DND-41 (cell line): Measurements from ENCODE around the gene COPA.

ENCODE experiments used
- ATAC-seq: fragments of 200-7000 bp; cut with Tn5 transposase; 3 replicates; pipeline ENCODE4 v1.9.1; 2021; ENCODE audit warnings: low read depth; ENCODE audit not compliant: insufficient read depth
- DNase-seq: peaks from one replicate; pipeline ENCODE4 v3.0.0-alpha.2; 2020
- H2AFZ ChIP-seq: 2 replicates; pipeline ENCODE4 v1.6.0; 2012; ENCODE audit warnings: low read depth, low read length
- H3K27ac ChIP-seq: 2 replicates; pipeline ENCODE4 v1.5.1; 2012; ENCODE audit warnings: low read length, inconsistent platforms
- H3K27me3 ChIP-seq: fragments of 200-600 bp; sonication (generic); 2 replicates; pipeline ENCODE4 v1.6.0; 2012; ENCODE audit warnings: low read length, mild to moderate bottlenecking, inconsistent platforms; ENCODE audit not compliant: insufficient read depth, poor library complexity
- H3K36me3 ChIP-seq: 2 replicates; pipeline ENCODE4 v1.5.1; 2012; ENCODE audit warnings: low read length, inconsistent platforms; ENCODE audit not compliant: insufficient read depth
- H3K4me1 ChIP-seq: 2 replicates; pipeline ENCODE4 v1.5.1; 2012; ENCODE audit warnings: mild to moderate bottlenecking, low read length; ENCODE audit not compliant: insufficient read depth
- H3K4me2 ChIP-seq: 2 replicates; pipeline ENCODE4 v1.6.0; 2012; ENCODE audit warnings: mild to moderate bottlenecking, moderate library complexity, low read length, inconsistent platforms; ENCODE audit not compliant: insufficient read depth
- H3K4me3 ChIP-seq, 2 experiments: fragments of 200-600 bp in 1 of 2; shearing (Covaris generic) in 1 of 2; 2 replicates each; pipeline ENCODE4 v1.5.1; 2012 to 2016; ENCODE audit warnings: inconsistent platforms in 2 of 2, low read length in 2 of 2, mild to moderate bottlenecking in 2 of 2, low read depth in 1 of 2, moderate library complexity in 1 of 2
- H3K79me2 ChIP-seq: 2 replicates; pipeline ENCODE4 v1.6.0; 2012; ENCODE audit warnings: low read length, inconsistent platforms; ENCODE audit not compliant: insufficient read depth
- H3K9ac ChIP-seq: 2 replicates; pipeline ENCODE4 v1.6.0; 2012; ENCODE audit warnings: low read depth, mild to moderate bottlenecking, inconsistent platforms, low read length, moderate library complexity
- H3K9me3 ChIP-seq: 2 replicates; pipeline ENCODE4 v1.5.1; 2012; ENCODE audit warnings: low read length, moderate library complexity, mild to moderate bottlenecking, inconsistent platforms; ENCODE audit not compliant: insufficient read depth, severe bottlenecking
- H4K20me1 ChIP-seq: 2 replicates; pipeline ENCODE4 v1.6.0; 2012; ENCODE audit warnings: low read length; ENCODE audit not compliant: insufficient read depth
- CTCF ChIP-seq: IDR thresholded peaks from 2 replicates; pipeline ENCODE4 v1.5.1; 2012; ENCODE audit warnings: borderline replicate concordance, low read length, moderate library complexity, mild to moderate bottlenecking; ENCODE audit not compliant: poor library complexity, severe bottlenecking; ENCODE audit errors: extremely low read depth
- EZH2 ChIP-seq: IDR thresholded peaks from 3 replicates; pipeline ENCODE4 v1.6.1; 2012; ENCODE audit warnings: borderline replicate concordance, low read depth, mild to moderate bottlenecking, moderate library complexity, low read length, inconsistent platforms; ENCODE audit not compliant: severe bottlenecking

The COPA gene

GRCh38 chr1:160330119-160330518, 12.9 kb downstream of the COPA start:
- ATAC-seq (no peak), DNase-seq (no peak)
- H2AFZ ChIP-seq = no peak overlapping the region
- H3K4me2 ChIP-seq = no peak overlapping the region
- H3K4me3 ChIP-seq = no peak overlapping the region
- peaks cover 97% of the 10 kb centered on the region for H3K36me3 ChIP-seq
- TF ChIP-seq CTCF (no peak), EZH2 (no peak)
- no peaks in the 10 kb centered on the region for H3K79me2 ChIP-seq
- no peak overlapping the region for H3K9ac ChIP-seq
- H3K27ac ChIP-seq = no peak overlapping the region
- H3K4me1 ChIP-seq = no peaks in the 10 kb centered on the region
- H3K27me3 ChIP-seq = no peaks in the 10 kb centered on the region
- H3K9me3 ChIP-seq = no peaks in the 10 kb centered on the region
- no peaks in the 10 kb centered on the region for H4K20me1 ChIP-seq

GRCh38 chr1:160328184-160328583, 14.9 kb downstream of the COPA start:
- no peak for DNase-seq
- H3K27me3 ChIP-seq = no peaks in the 10 kb centered on the region
- H3K9ac ChIP-seq = no peak overlapping the region
- H3K4me3 ChIP-seq = no peak overlapping the region
- no peaks in the 10 kb centered on the region for H3K4me1 ChIP-seq
- TF ChIP-seq EZH2 = no peak
- no peak for TF ChIP-seq CTCF
- H3K9me3 ChIP-seq = no peaks in the 10 kb centered on the region
- H3K79me2 ChIP-seq = no peaks in the 10 kb centered on the region
- H3K36me3 ChIP-seq = peaks cover 90% of the 10 kb centered on the region
- no peak for ATAC-seq
- H3K27ac ChIP-seq = no peak overlapping the region
- H3K4me2 ChIP-seq = no peak overlapping the region
- H4K20me1 ChIP-seq = no peaks in the 10 kb centered on the region
- H2AFZ ChIP-seq = no peak overlapping the region

DNA sequence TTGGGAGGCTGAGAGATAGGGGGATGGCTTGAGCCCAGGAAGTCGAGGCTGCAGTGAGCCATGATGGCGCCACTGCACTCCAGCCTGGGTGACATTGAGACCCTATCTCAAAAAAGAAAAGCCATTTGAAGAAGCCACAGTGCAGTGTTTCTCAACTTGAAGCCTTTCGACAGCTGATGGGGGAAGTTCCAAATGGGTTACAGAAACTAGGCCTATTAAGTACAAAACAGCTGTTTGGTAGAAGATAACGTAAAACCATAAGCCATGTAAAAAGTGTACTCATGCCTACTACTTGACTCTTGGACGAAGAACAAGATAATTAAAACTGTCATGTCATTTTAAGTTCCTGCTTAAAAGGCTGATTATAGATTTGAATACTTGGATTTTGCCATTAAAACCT, 16.6 kb downstream of the COPA start:
- Histone ChIP-seq H3K79me2 (peaks cover 9% of the 10 kb centered on the region; the same call in 1 of the 2 replicates), H3K9ac (no peak overlapping the region), H3K9me3 (no peaks in the 10 kb centered on the region), H3K4me2 (no peak overlapping the region), H4K20me1 (no peaks in the 10 kb centered on the region), H3K4me3 (no peak overlapping the region), H2AFZ (no peak overlapping the region), H3K27me3 (no peaks in the 10 kb centered on the region), H3K36me3 (peaks cover 86% of the 10 kb centered on the region), H3K27ac (no peak overlapping the region), H3K4me1 (no peaks in the 10 kb centered on the region)
- TF ChIP-seq EZH2 = no peak
- TF ChIP-seq CTCF = no peak
- DNase-seq (no peak), ATAC-seq (no peak)

DNA sequence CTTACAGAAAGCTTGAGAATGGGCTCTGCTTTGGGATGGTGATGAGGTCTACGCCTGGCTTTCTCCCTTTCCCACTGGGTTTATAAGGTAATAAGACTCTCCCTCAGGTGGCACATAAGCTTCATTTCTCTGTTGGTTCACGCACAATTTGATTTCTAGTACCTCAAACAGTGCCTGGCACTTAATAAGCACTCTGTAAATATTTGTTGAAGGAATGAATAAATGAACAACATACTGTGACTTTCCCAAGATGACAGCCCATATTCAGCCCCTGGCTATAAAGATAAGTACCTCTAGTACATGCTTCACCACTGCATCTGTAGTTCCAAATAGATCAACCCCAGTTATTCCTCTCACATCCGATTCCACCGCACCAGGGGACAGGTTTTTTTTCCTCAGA, 17.8 kb downstream of the COPA start:
- Histone ChIP-seq H3K4me1 (no peaks in the 10 kb centered on the region), H3K36me3 (peaks cover 83% of the 10 kb centered on the region), H4K20me1 (no peaks in the 10 kb centered on the region), H2AFZ (no peak overlapping the region), H3K4me2 (no peak overlapping the region), H3K27me3 (no peaks in the 10 kb centered on the region), H3K9ac (no peak overlapping the region), H3K27ac (no peak overlapping the region), H3K79me2 (peaks cover 16% of the 10 kb centered on the region; the same call in 1 of the 2 replicates), H3K4me3 (no peak overlapping the region), H3K9me3 (no peaks in the 10 kb centered on the region)
- TF ChIP-seq CTCF (no peak), EZH2 (no peak)
- no peak for ATAC-seq
- no peak for DNase-seq
